IPS DF 6.9 (cell line): ENCODE measurements around the gene CAMTA1.

ENCODE experiments used
- DNase-seq: peaks from one replicate; pipeline ENCODE4 v3.0.0-alpha.2; 2013; ENCODE audit warnings: low read depth, low spot score
- H3K27ac ChIP-seq: one replicate; pipeline ENCODE4 v1.5.1; 2013; ENCODE audit warnings: low read length, control low read depth
- H3K27me3 ChIP-seq: 2 replicates; pipeline ENCODE4 v1.6.1; 2013; ENCODE audit warnings: mild to moderate bottlenecking, low read length; ENCODE audit not compliant: control insufficient read depth, insufficient read depth
- H3K36me3 ChIP-seq: 2 replicates; pipeline ENCODE4 v1.6.1; 2013; ENCODE audit warnings: low read length; ENCODE audit not compliant: control insufficient read depth, insufficient read depth
- H3K4me1 ChIP-seq: 2 replicates; pipeline ENCODE4 v1.6.1; 2013; ENCODE audit warnings: low read length; ENCODE audit not compliant: control insufficient read depth, insufficient read depth
- H3K4me3 ChIP-seq: 2 replicates; pipeline ENCODE4 v1.5.1; 2013; ENCODE audit warnings: mild to moderate bottlenecking, low read length
- H3K9me3 ChIP-seq: 2 replicates; pipeline ENCODE4 v1.6.1; 2013; ENCODE audit warnings: low read length, inconsistent platforms; ENCODE audit not compliant: control insufficient read depth, insufficient read depth
- WGBS: extraction: QIAGEN DNeasy Blood & Tissue Kit; methylation state at CpG from one replicate; pipeline ENCODE4 v1.1.7; 2013; ENCODE audit warnings: mixed read lengths, missing lambda C conversion rate; ENCODE audit not compliant: insufficient read length, insufficient coverage; 5-methylcytosine and 5-hydroxymethylcytosine counted together

Gene CAMTA1

DNA sequence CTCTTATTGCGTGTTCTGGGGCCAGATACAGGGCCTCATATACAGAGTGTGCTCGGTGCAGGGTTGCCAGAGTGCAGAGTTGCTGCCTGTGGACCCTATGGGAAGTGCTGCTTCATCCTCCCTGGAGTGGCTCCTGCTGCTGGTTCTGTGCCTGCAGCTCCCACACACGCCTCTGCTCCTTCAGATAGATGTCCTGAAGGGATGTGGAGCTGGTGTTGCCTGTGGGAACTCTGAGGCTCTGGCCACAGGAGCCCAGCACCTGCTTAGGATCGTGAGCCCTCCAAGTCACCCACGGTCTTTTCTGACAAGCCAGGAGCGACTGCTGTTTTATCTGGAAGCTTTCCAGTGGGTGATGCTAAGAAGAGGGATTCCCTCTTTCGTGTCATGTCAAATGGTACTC, 120.5 kb downstream of the CAMTA1 start:
- Histone ChIP-seq H3K4me3 (no peak overlapping the region), H3K36me3 (no peaks in the 10 kb centered on the region; the same call in 1 of the 2 replicates), H3K27ac (no peak overlapping the region), H3K4me1 (peaks cover 3% of the 10 kb centered on the region; the same call in 1 of the 2 replicates), H3K9me3 (no peaks in the 10 kb centered on the region), H3K27me3 (no peaks in the 10 kb centered on the region)
- no CpG with 5 or more reads among the region's 7 CpGs for WGBS
- DNase-seq: no peak

DNA sequence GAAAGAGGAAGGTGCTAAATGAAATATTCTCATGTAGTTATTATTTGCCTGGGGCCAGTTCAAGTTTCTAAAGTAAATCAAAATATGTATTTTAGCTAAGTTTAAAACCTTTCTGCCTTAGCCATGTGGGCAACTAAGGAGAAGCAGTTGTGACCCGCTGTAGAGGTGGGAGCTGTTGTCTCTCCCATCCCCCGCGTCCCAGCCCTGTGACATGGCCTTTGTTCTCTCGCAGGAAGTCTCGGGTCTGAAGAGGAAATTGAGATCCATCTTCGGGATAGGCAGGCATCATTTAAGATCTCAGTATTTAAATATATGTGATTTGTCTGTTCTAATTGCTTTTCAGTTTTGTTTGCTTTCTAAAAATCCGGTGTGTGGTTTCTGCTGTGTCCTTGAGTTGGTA, 121.5 kb downstream of the CAMTA1 start:
- Histone ChIP-seq H3K36me3 (no peaks in the 10 kb centered on the region; the same call in 1 of the 2 replicates), H3K4me1 (peaks cover 3% of the 10 kb centered on the region; the same call in 1 of the 2 replicates), H3K4me3 (no peak overlapping the region), H3K27me3 (no peaks in the 10 kb centered on the region), H3K9me3 (no peaks in the 10 kb centered on the region), H3K27ac (no peak overlapping the region)
- WGBS: no CpG with 5 or more reads among the region's 7 CpGs
- DNase-seq: no peak

- no CpG with 5 or more reads among the region's 12 CpGs for WGBS
- no peaks in the 10 kb centered on the region for H3K27me3 ChIP-seq
- H3K4me3 ChIP-seq: no peak overlapping the region
- H3K9me3 ChIP-seq: no peaks in the 10 kb centered on the region
- no peaks in the 10 kb centered on the region; the same call in 1 of the 2 replicates for H3K36me3 ChIP-seq
- no peak for DNase-seq
- H3K4me1 ChIP-seq: peaks cover 3% of the 10 kb centered on the region; the same call in 1 of the 2 replicates
- no peak overlapping the region for H3K27ac ChIP-seq
These were observed 121.9 kb downstream of the CAMTA1 start for GRCh38 chr1:6907201-6907600.

DNA sequence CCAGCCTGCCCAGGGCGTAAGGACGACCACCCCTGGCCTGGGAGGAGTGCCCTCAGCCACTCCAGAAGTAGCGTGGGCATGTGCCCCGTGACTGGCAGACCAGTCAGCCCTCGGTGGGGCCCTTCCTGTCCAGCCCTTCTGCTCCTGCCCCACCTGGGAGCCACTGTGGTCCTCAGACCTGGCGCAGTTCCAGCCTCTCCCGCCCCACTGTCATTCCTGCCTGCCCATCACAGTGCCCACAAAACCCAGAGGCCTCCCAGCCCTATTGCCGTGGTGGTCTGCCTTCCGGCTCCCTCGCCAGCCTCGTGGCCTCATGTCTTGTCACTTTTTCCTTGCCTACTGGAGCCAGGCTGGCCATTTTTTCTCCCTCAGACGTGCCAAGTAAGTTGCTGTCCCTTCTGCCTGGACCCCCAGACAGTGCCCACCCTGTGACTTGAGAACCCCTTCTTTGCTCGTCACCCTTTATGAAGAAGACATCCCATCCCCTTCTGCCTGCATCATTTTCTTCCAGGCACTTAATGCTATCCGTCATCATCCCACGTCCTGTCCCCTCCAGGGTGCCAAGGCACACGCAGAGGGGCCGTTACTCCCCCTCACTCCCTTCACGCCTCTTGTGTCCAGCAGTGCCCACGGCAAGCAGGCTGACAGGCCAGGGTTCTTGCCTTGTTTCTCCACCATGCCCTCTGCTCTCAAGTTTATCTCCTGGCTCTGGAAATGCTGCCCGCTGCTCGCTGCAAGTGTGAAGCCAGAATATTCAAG, 122.6 kb downstream of the CAMTA1 start:
- Histone ChIP-seq H3K27ac (no peak overlapping the region), H3K4me1 (peaks cover 3% of the 10 kb centered on the region; the same call in 1 of the 2 replicates), H3K36me3 (no peaks in the 10 kb centered on the region; the same call in 1 of the 2 replicates), H3K27me3 (no peaks in the 10 kb centered on the region), H3K4me3 (no peak overlapping the region), H3K9me3 (no peaks in the 10 kb centered on the region)
- no peak for DNase-seq
- WGBS: no CpG with 5 or more reads among the region's 21 CpGs

DNA sequence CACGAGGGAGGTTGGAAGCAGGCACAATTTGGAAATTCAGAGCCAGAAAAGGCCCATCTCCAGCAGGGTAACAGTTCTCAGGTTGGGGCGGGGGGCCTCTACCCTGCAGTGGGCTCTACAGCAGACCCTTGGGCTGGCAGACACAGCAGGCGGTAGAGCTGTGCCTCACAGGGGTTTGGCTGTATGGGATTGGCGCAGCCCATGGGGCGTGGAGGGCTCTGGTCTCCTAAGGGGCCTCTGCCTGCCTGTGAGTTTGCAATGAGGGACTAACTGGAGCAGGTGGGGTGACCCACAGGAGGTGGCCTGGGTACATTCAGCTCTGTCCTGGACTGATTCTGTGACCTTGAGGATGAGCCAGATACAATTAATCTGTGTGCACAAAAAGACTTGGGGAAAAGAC, 124.1 kb downstream of the CAMTA1 start:
- Histone ChIP-seq H3K36me3 (no peaks in the 10 kb centered on the region; the same call in 1 of the 2 replicates), H3K4me3 (no peak overlapping the region), H3K4me1 (peaks cover 3% of the 10 kb centered on the region; the same call in 1 of the 2 replicates), H3K27ac (no peak overlapping the region), H3K27me3 (no peaks in the 10 kb centered on the region), H3K9me3 (no peaks in the 10 kb centered on the region)
- WGBS: no CpG with 5 or more reads among the region's 5 CpGs
- DNase-seq: no peak

DNA sequence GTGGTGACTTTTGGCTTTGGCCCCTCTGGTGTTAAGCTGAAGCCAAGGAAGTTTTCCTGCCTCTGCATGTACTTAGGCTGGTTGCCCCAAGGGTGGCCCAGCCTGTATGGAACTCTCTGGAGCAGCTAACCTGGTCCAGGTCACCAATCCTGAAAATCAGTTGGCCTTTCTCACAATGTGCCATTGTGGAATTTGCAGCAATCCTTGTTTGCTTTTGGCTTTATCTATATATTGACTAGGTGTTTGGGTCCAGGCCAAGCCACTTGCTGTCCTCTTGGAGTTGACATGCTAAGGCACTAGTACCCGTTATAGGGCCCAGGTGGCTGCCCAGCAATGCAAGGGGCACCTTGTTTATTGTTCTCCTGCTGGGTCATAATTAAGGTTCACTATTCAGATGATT, 124.6 kb downstream of the CAMTA1 start:
- no peaks in the 10 kb centered on the region for H3K9me3 ChIP-seq
- H3K36me3 ChIP-seq: no peaks in the 10 kb centered on the region; the same call in 1 of the 2 replicates
- H3K27ac ChIP-seq: no peak overlapping the region
- no peak for DNase-seq
- H3K4me1 ChIP-seq: peaks cover 3% of the 10 kb centered on the region; the same call in 1 of the 2 replicates
- WGBS: no CpG with 5 or more reads among the region's 1 CpG
- no peaks in the 10 kb centered on the region for H3K27me3 ChIP-seq
- no peak overlapping the region for H3K4me3 ChIP-seq

- WGBS: no CpG with 5 or more reads among the region's 14 CpGs
- Histone ChIP-seq H3K4me1 (peaks cover 3% of the 10 kb centered on the region; the same call in 1 of the 2 replicates), H3K36me3 (no peaks in the 10 kb centered on the region; the same call in 1 of the 2 replicates), H3K27me3 (no peaks in the 10 kb centered on the region), H3K27ac (no peak overlapping the region), H3K4me3 (no peak overlapping the region), H3K9me3 (no peaks in the 10 kb centered on the region)
- no peak for DNase-seq
These were observed 126.0 kb downstream of the CAMTA1 start for GRCh38 chr1:6911021-6911941.

DNA sequence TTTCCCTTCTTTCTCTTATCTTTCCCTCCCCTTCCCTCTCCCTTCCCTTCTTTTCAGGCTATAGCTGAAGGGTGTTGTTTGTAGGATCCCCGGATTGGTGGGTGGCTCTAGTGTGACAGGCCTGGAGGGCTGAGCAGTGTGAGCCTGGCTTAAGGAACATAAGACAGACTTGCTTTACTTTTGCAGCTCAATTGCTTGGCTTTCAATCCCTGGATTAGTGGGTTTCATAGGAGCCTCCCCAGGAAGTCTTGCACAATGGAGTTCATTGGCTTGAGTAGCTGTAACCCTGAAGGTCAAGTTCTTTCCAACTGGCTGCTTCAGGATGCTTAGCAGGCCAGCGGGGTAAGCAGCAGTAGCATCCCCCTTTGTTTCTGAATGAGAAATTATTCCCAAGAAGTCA, 126.7 kb downstream of the CAMTA1 start:
- no peaks in the 10 kb centered on the region for H3K27me3 ChIP-seq
- no CpG with 5 or more reads among the region's 2 CpGs for WGBS
- no peaks in the 10 kb centered on the region; the same call in 1 of the 2 replicates for H3K36me3 ChIP-seq

GRCh38 chr1:6912518-6912917, 127.3 kb downstream of the CAMTA1 start:
- no peak overlapping the region for H3K27ac ChIP-seq
- no peaks in the 10 kb centered on the region for H3K27me3 ChIP-seq
- WGBS: no CpG with 5 or more reads among the region's 9 CpGs
- no peaks in the 10 kb centered on the region for H3K9me3 ChIP-seq
- no peaks in the 10 kb centered on the region; the same call in 1 of the 2 replicates for H3K36me3 ChIP-seq
- no peak overlapping the region for H3K4me3 ChIP-seq
- DNase-seq: no peak
- no peaks in the 10 kb centered on the region for H3K4me1 ChIP-seq

More for the DNA sequence above, 126.7 kb downstream of the CAMTA1 start:
- H3K9me3 ChIP-seq: no peaks in the 10 kb centered on the region
- H3K4me3 ChIP-seq: no peak overlapping the region
- DNase-seq: no peak
- H3K4me1 ChIP-seq: peaks cover 3% of the 10 kb centered on the region; the same call in 1 of the 2 replicates
- H3K27ac ChIP-seq: no peak overlapping the region

DNA sequence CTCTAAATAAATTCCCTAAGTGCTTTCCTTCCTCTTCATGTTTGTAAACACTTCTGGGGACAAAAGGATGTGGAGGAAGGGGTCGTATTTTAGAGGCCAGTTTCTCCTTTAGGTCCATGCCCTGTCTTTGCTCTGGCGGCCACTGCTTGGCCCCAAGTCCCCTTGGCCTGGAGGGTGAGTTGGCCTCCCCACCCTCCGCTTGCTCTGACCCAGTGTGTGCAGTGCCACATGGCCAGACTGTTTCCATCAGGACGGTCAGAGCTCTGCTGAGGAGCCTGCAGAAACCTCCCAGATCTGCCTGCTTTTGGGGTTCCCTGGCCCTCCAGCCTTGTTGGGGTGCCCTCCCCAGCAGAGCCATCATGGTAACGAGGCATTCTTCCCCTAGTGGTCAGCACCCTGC, 127.8 kb downstream of the CAMTA1 start:
- H3K27ac ChIP-seq: no peak overlapping the region
- DNase-seq: no peak
- no CpG with 5 or more reads among the region's 5 CpGs for WGBS
- no peaks in the 10 kb centered on the region for H3K4me1 ChIP-seq
- no peaks in the 10 kb centered on the region for H3K9me3 ChIP-seq
- no peaks in the 10 kb centered on the region for H3K27me3 ChIP-seq
- no peaks in the 10 kb centered on the region for H3K36me3 ChIP-seq
- no peak overlapping the region for H3K4me3 ChIP-seq
